ENCODE results near the gene TM9SF1. TPM values are rescaled to one million over a fixed set of nuclear protein-coding genes. Genes with fewer than 3 reads are reported as not detected.

Gene TM9SF1
- total and polyA plus RNA-seq, 2 of the 13 experiments (the other 11 are each of a cell fraction or from before 2014, with no cell fraction given): 83.2 to 110 TPM

- peak; percentile 90; the same call in 1 of the 2 replicates for TF ChIP-seq MTERF4 (CRISPR knock-in tag; IDR thresholded peaks at IDR 0.05)
- TF ChIP-seq ATRX (CRISPR knock-in tag; IDR thresholded peaks at IDR 0.05; ENCODE audit: borderline replicate concordance): peak; percentile 60; the same call in 1 of the 2 replicates
- no peak for TF ChIP-seq ZFP36 (IDR thresholded peaks at IDR 0.05; ENCODE audit: borderline replicate concordance, low read depth, low read length, partially characterized antibody)
- 0 out of 2 replicates have a peak, but pooled peaks have one; percentile 15 for TF ChIP-seq HNRNPL (IDR thresholded peaks at IDR 0.05; ENCODE audit: low read depth, low read length)
- TF ChIP-seq ZNF329 (CRISPR knock-in tag; IDR thresholded peaks at IDR 0.05; ENCODE audit: low read depth): peak; percentile 74
- peak; percentile 88 for TF ChIP-seq IKZF5 (CRISPR knock-in tag; IDR thresholded peaks at IDR 0.05)
- no peak; the same call in 1 of the 2 replicates for TF ChIP-seq EHMT2 (IDR thresholded peaks at IDR 0.05; ENCODE audit: borderline replicate concordance, low read depth, low read length)
- peak; percentile 90; the same call in 1 of the 2 replicates for TF ChIP-seq KMT2B (CRISPR knock-in tag; IDR thresholded peaks at IDR 0.05)
- 0 out of 2 replicates have a peak, but pooled peaks have one; percentile 62 for TF ChIP-seq IRF1 (CRISPR knock-in tag; IDR thresholded peaks at IDR 0.05; ENCODE audit: low read depth)
- peak; percentile 22; the same call in 1 of the 2 replicates for TF ChIP-seq STAT5B (CRISPR knock-in tag; IDR thresholded peaks at IDR 0.05)
- TF ChIP-seq ZNF230 (CRISPR knock-in tag; IDR thresholded peaks at IDR 0.05): peak; percentile 87; the same call in 1 of the 2 replicates
- no peak for TF ChIP-seq ZNF280D (CRISPR knock-in tag; IDR thresholded peaks at IDR 0.05)
- peak; percentile 73 for TF ChIP-seq IRF2 (CRISPR knock-in tag; IDR thresholded peaks at IDR 0.05)
- TF ChIP-seq CBX2 (IDR thresholded peaks at IDR 0.05; ENCODE audit: low read depth, low read length): no peak
- TF ChIP-seq CBX2 (CRISPR knock-in tag; IDR thresholded peaks at IDR 0.05; ENCODE audit: low read depth): no peak
- peak; percentile 66 for TF ChIP-seq PCBP2 (optimal IDR thresholded peaks at IDR 0.05; ENCODE audit: low read depth, low read length, poor library complexity, severe bottlenecking)
- TF ChIP-seq HOXA5 (CRISPR knock-in tag; IDR thresholded peaks at IDR 0.05): peak; percentile 96
- TF ChIP-seq CBX5 (CRISPR knock-in tag; IDR thresholded peaks at IDR 0.05; ENCODE audit: borderline replicate concordance): peak; percentile 20
- no peak for TF ChIP-seq GABPA (IDR thresholded peaks at IDR 0.05; ENCODE audit: low read depth, low read length)
- TF ChIP-seq GABPA (CRISPR knock-in tag; IDR thresholded peaks at IDR 0.05; ENCODE audit: low read depth): no peak
- TF ChIP-seq NFYC (CRISPR knock-in tag; IDR thresholded peaks at IDR 0.05): peak; percentile 46
- no peak for TF ChIP-seq ZNF674 (CRISPR knock-in tag; IDR thresholded peaks at IDR 0.05; ENCODE audit: low read depth)
Measured at GRCh38 chr14:24232645-24233537, 37.6 kb upstream of the TM9SF1 start, which contains the start of gene GMPR2 (continued).
